ENCODE results near the gene SNCA. TPM values are rescaled to one million over a fixed set of nuclear protein-coding genes. Genes with fewer than 3 reads are reported as not detected.

SNCA gene
- total RNA-seq (2021; fragmentation: NEBNext Ultra II Directional; extraction: Animal tissue kit (Norgen Biotek cat#: 25700)) (14.6 and 16.8 TPM in 2 replicates), polyA plus RNA-seq (2011; rRNA removed) (4.8 and 8.5 TPM in 2 replicates), polyA minus RNA-seq (2011; rRNA and poly(A)+ RNA removed) (6.2 and 9.7 TPM in 2 replicates)
- 12.3 TPM for polyA plus RNA-seq (2011; cell fraction: cytosol; rRNA removed)
- 4.4 TPM for polyA plus RNA-seq (2011; cell fraction: nucleus; rRNA removed)
- 19.4 to 22.7 TPM (median 21.1 TPM) in 4 replicates for polyA plus RNA-seq (2012, experiment 1 of 2)
- polyA plus RNA-seq (2012, experiment 2 of 2), result 4.4 TPM
- 10.0 TPM for polyA plus RNA-seq (2013, experiment 1 of 2)
- 9.7 TPM for polyA plus RNA-seq (2013, experiment 2 of 2)
- 8.3 TPM for polyA minus RNA-seq (2011; cell fraction: cytosol; rRNA and poly(A)+ RNA removed)
- polyA minus RNA-seq (2011; cell fraction: nucleus; rRNA and poly(A)+ RNA removed), result 14.4 TPM
- long read RNA-seq, experiment 1, partial matches to known transcripts, result 9 of 12 reads
- long read RNA-seq, experiment 1, other reads (novel, unspliced or antisense), result 2 of 12 reads
- long read RNA-seq, experiment 2, transcript SNCA-205 (6 exons, 1,290 nt), result major isoform, 12 of 35 reads
- long read RNA-seq, experiment 2, partial matches to known transcripts, result 15 of 35 reads
- long read RNA-seq, experiment 2, other reads (novel, unspliced or antisense), result 1 of 35 reads

DNA sequence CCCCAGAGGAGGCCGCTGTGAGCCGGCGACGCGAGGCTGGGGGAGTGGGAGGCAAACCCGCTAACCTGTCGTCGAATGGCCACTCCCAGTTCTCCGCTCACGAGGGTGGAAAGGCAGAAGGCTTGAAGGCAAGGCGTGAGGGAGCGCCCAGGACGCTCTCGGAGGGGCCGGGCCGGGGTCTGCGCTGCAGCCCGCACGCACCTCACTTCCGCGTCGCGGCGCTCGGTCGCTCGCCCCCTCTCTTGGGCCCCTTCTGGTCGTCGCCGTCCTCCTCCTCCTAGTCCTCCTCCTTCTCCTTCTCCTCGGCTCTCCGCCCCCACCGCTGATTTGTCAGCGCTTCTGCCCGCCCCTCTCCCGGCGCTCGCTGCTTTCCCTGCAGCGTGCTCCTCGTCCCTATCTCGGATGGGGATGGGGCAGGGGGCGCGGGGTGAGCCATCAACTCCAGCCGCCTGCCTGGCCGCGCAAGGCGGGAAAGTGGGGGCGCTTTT is at the start of gene SNCA:
SNCA (minus strand) TSS at position 265 of the 488 bp plus-strand sequence. CDS start 1,494 bp downstream, outside the sequence.
- H3K23ac ChIP-seq (ENCODE audit: insufficient read length), result no peak within 1 kb of the TSS
- H3K79me2 ChIP-seq (ENCODE audit: control insufficient read depth in 1 of 2, insufficient read depth in 2 of 2, low read length in 2 of 2), result no peaks in the 10 kb centered on the region
- peak within 1 kb of the TSS; percentile 41 for H4K91ac ChIP-seq (replicated peaks; ENCODE audit: insufficient read length, low read length)
- no peak within 1 kb of the TSS; the same call in 1 of the 2 replicates for H3K27ac ChIP-seq (ENCODE audit: low read depth, low read length)
- peak within 1 kb of the TSS; percentile 55 for H3K18ac ChIP-seq (ENCODE audit: extremely low read depth, low read length)
- no peak within 1 kb of the TSS; the same call in 1 of the 2 replicates for H2BK12ac ChIP-seq (ENCODE audit: low read depth, low read length)
- H3K36me3 ChIP-seq (ENCODE audit: control insufficient read depth in 2 of 4, insufficient read depth in 4 of 4, low read length in 3 of 4), result peaks cover 0 to 2% (median 0%) of the 10 kb centered on the region in 4 experiments; a peak in 1 of 8 replicates
- H2BK20ac ChIP-seq (ENCODE audit: low read length), result no peak within 1 kb of the TSS
- H2AK5ac ChIP-seq (ENCODE audit: low read depth, low read length), result no peak within 1 kb of the TSS
- peak within 1 kb of the TSS; percentile 99 for H2AFZ ChIP-seq (ENCODE audit: low read length)
- peak within 1 kb of the TSS; percentile 35 for H3K56ac ChIP-seq (replicated peaks; ENCODE audit: insufficient read length, low read depth, low read length)
- ChIA-PET POLR2A (ENCODE audit: partially characterized antibody) (no interaction called here), CTCF (ENCODE audit: partially characterized antibody) (interaction anchor here (0.6 kb wide), 1 partner anchor 196 kb away, joined by 3 read pairs; no protein-coding TSS in a partner anchor)
- peak within 1 kb of the TSS in 3 of 4 experiments; percentile 43 to 62 (median 57); a peak in 5 of 7 replicates for H3K9ac ChIP-seq (replicated peaks in 1 of 4; ENCODE audit: extremely low read depth in 1 of 4, low read depth in 3 of 4, low read length in 3 of 4)
- WGBS, 2 experiments (ENCODE audit: extremely low coverage in 1 of 2, insufficient coverage in 1 of 2, insufficient read length in 1 of 2, insufficient replicate concordance in 2 of 2, low coverage in 1 of 2, low lambda C conversion rate in 2 of 2, missing lambda C conversion rate in 1 of 2), result 3% methylated on average over 23 of the region's 48 CpGs; no CpG with 5 or more reads in 1 of the 2 experiments
- H3K23me2 ChIP-seq (ENCODE audit: low read depth, low read length), result peaks cover 10% of the 10 kb centered on the region
- peak; percentile 60 to 87 for DNase-seq (ENCODE audit: low read depth in 1 of 2, low spot score in 2 of 2)
- peak within 1 kb of the TSS; percentile 44 for H4K5ac ChIP-seq (ENCODE audit: insufficient read length, low read depth, low read length)
- no peak within 1 kb of the TSS for H3K14ac ChIP-seq (ENCODE audit: insufficient read length)
- no peaks in the 10 kb centered on the region for H4K20me1 ChIP-seq (replicated peaks in 1 of 2; ENCODE audit: control insufficient read depth in 1 of 2, insufficient read depth in 2 of 2, low read length in 2 of 2)
- no peak within 1 kb of the TSS for H2BK120ac ChIP-seq (replicated peaks; ENCODE audit: low read depth, low read length)
- no peak within 1 kb of the TSS for H3K4ac ChIP-seq (replicated peaks; ENCODE audit: insufficient read length, low read depth, low read length)
- H3K4me1 ChIP-seq (replicated peaks in 1 of 4; ENCODE audit: control insufficient read depth in 3 of 4, insufficient read depth in 4 of 4, low read length in 3 of 4), result peaks cover 0 to 7% (median 2%) of the 10 kb centered on the region in 4 experiments; a peak in 3 of 7 replicates
- no peak within 1 kb of the TSS; the same call in 1 of the 2 replicates for H2BK15ac ChIP-seq (ENCODE audit: low read length)
- H3K9me3 ChIP-seq (ENCODE audit: insufficient read depth in 2 of 2, low read depth in 1 of 2, low read length in 1 of 2), result no peaks in the 10 kb centered on the region
- no peaks in the 10 kb centered on the region; the same call in 1 of the 2 replicates for H3K79me1 ChIP-seq (ENCODE audit: low read depth, low read length)
- peak within 1 kb of the TSS; percentile 69 for H4K8ac ChIP-seq (ENCODE audit: extremely low read depth, insufficient read depth, low read length)
- FAIRE-seq, result no peak
- H2BK5ac ChIP-seq (ENCODE audit: low read depth, low read length), result peak within 1 kb of the TSS; percentile 80; the same call in 1 of the 2 replicates
- peak within 1 kb of the TSS; percentile 60 to 73 (median 66) for H3K4me3 ChIP-seq (ENCODE audit: extremely low read depth in 1 of 4, insufficient read depth in 2 of 4, low read depth in 3 of 4, low read length in 4 of 4)
- peaks cover 0 to 10% (median 7%) of the 10 kb centered on the region in 4 experiments; a peak in 4 of 7 replicates for H3K27me3 ChIP-seq (replicated peaks in 1 of 4; ENCODE audit: control insufficient read depth in 3 of 4, extremely low read depth in 1 of 4, insufficient read depth in 3 of 4, low read length in 3 of 4)
- peak within 1 kb of the TSS; percentile 89 to 96 for H3K4me2 ChIP-seq (ENCODE audit: insufficient read depth in 1 of 2, low read depth in 2 of 2, low read length in 2 of 2)
- TF ChIP-seq FOSL1 (IDR thresholded peaks at IDR 0.05; ENCODE audit: insufficient read depth, low read depth, low read length) (no peak), CBX5 (IDR thresholded peaks at IDR 0.05; ENCODE audit: low read depth, low read length) (no peak), SIN3A (conservative IDR thresholded peaks at IDR 0.05 in 1 of 2, IDR thresholded peaks at IDR 0.05 in 1 of 2; ENCODE audit: low read depth in 1 of 2, low read length in 2 of 2) (0 out of 4 replicates have a peak, but pooled peaks have one; percentile 33 to 57), NANOG (IDR thresholded peaks at IDR 0.05; ENCODE audit: insufficient read depth, low read depth, low read length, poor library complexity, severe bottlenecking) (no peak), SUZ12 (IDR thresholded peaks at IDR 0.05; ENCODE audit: low read length) (no peak), SP4 (IDR thresholded peaks at IDR 0.05; ENCODE audit: low read length) (no peak), SAP30 (IDR thresholded peaks at IDR 0.05; ENCODE audit: insufficient read depth, insufficient replicate concordance, low read length) (no peak)
- TF ChIP-seq, protein P1, sequence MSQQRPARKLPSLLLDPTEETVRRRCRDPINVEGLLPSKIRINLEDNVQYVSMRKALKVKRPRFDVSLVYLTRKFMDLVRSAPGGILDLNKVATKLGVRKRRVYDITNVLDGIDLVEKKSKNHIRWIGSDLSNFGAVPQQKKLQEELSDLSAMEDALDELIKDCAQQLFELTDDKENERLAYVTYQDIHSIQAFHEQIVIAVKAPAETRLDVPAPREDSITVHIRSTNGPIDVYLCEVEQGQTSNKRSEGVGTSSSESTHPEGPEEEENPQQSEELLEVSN (IDR thresholded peaks at IDR 0.05), result peak; percentile 85
